K562 (cell line): ENCODE results near the gene TAF10. TPM values are rescaled to one million over a fixed set of nuclear protein-coding genes. Genes with fewer than 3 reads are reported as not detected.

Source experiments
- ATF1 ChIP-seq, 2 experiments: fragments of 450-650 bp in 1 of 2; IDR thresholded peaks; 2 replicates each; pipeline ENCODE4 v1.6.1; 2016; ENCODE audit warnings: missing compliant biosample characterization in 1 of 2, missing genetic modification characterization in 1 of 2
- HDAC3 ChIP-seq: fragments of 450-650 bp; IDR thresholded peaks from 2 replicates; pipeline ENCODE4 v1.6.1; 2018; ENCODE audit warnings: borderline replicate concordance, mild to moderate bottlenecking, moderate library complexity; ENCODE audit not compliant: partially characterized antibody
- HEY1 ChIP-seq: fragments of 250-450 bp; sonication (Bioruptor Pico); IDR thresholded peaks from 2 replicates; pipeline ENCODE4 v1.5.0; 2020; ENCODE audit warnings: mild to moderate bottlenecking, moderate library complexity, borderline replicate concordance
- HLTF ChIP-seq: fragments of 450-650 bp; IDR thresholded peaks from 2 replicates; pipeline ENCODE4 v1.6.1; 2016
- MBD2 ChIP-seq: sonication (generic); IDR thresholded peaks from 2 replicates; pipeline ENCODE4 v1.6.1; 2016; ENCODE audit warnings: low read depth, borderline replicate concordance
- MEF2A ChIP-seq: IDR thresholded peaks from 2 replicates; pipeline ENCODE4 v1.6.1; 2011; ENCODE audit warnings: low read depth, mild to moderate bottlenecking, low read length, moderate library complexity; ENCODE audit not compliant: control insufficient read depth
- MTA2 ChIP-seq: fragments of 450-650 bp; IDR thresholded peaks from 2 replicates; pipeline ENCODE4 v1.6.1; 2016; ENCODE audit warnings: low read depth
- NFXL1 ChIP-seq: fragments of 450-650 bp; formaldehyde crosslinking; IDR thresholded peaks from 2 replicates; pipeline ENCODE4 v1.4.0; 2021; ENCODE audit warnings: mild to moderate bottlenecking
- NR2F6 ChIP-seq: fragments of 450-650 bp; formaldehyde crosslinking; IDR thresholded peaks from 2 replicates; pipeline ENCODE4 v1.4.0; 2020; ENCODE audit warnings: mild to moderate bottlenecking
- ZBTB40 ChIP-seq, 2 experiments: fragments of 450-650 bp in 1 of 2; sonication (generic) in 1 of 2; formaldehyde crosslinking in 1 of 2; IDR thresholded peaks; 2 replicates each; pipeline versions ENCODE4 v1.7.1 to v1.9.0; 2016 to 2022; ENCODE audit warnings: inconsistent platforms in 1 of 2, mild to moderate bottlenecking in 1 of 2, missing genetic modification reagents in 1 of 2
- ZEB2 ChIP-seq: fragments of 450-650 bp; IDR thresholded peaks from 2 replicates; pipeline ENCODE4 v1.6.1; 2016
- ZSCAN32 ChIP-seq: fragments of 450-650 bp; formaldehyde crosslinking; IDR thresholded peaks from 2 replicates; pipeline ENCODE4 v1.4.0; 2020; ENCODE audit warnings: mild to moderate bottlenecking, moderate library complexity
- polyA plus RNA-seq, 8 experiments: library from polyadenylated mRNA; depleted of rRNA in 4 of 8; stranded (reverse) in 5 of 8; unstranded in 3 of 8; fragments of >200 nt; fragmentation: Nextera tagmentation in 2 of 8; fragmentation: Illumina TruSeq in 1 of 8; extraction: Ambion mirVana in 2 of 8; extraction: Trizol in 1 of 8; gene quantifications; 2 replicates each; pipeline versions ENCODE4 v1.2.1 to v1.2.3, GENCODE V29; 2011 to 2014; ENCODE audit warnings: inconsistent platforms in 1 of 8, missing spikeins in 1 of 8
- total RNA-seq, 7 experiments: library from RNA; depleted of rRNA in 6 of 7; stranded (reverse); fragments of >200 nt in 6 of 7; fragmentation: Illumina TruSeq in 2 of 7; extraction: Trizol in 2 of 7; gene quantifications; 2 replicates each; pipeline versions ENCODE4 v1.2.1 to v1.2.3, GENCODE V29; 2011 to 2021; ENCODE audit warnings: low replicate concordance in 1 of 7
- TF ChIP-seq, protein P1 (sequence below): fragments of 250-450 bp; sonication (Bioruptor Pico); IDR thresholded peaks from 2 replicates; pipeline ENCODE4 v1.5.1; 2021; ENCODE audit warnings: mild to moderate bottlenecking
- TF ChIP-seq, protein P2 (sequence below): sonication (generic); formaldehyde crosslinking; IDR thresholded peaks from 2 replicates; pipeline ENCODE4 v1.8.0; 2022; ENCODE audit warnings: missing genetic modification reagents, mild to moderate bottlenecking, moderate library complexity, borderline replicate concordance

TAF10 gene
- total and polyA plus RNA-seq, 9 of the 15 experiments (the other 6 are each of a cell fraction or from before 2014, with no cell fraction given): 19.5 to 197 (median 121) TPM

GRCh38 chr11:6611092-6611962 is 689 bp downstream of the TAF10 start (continued):
- TF ChIP-seq ZBTB40 (IDR thresholded peaks at IDR 0.05): no peak
- TF ChIP-seq ZBTB40 (CRISPR knock-in tag; IDR thresholded peaks at IDR 0.05): no peak
- TF ChIP-seq MBD2: no peak
- TF ChIP-seq ATF1 (CRISPR knock-in tag; IDR thresholded peaks at IDR 0.05): no peak
- TF ChIP-seq ATF1 (tag; IDR thresholded peaks at IDR 0.05): no peak
- no peak for TF ChIP-seq HEY1 (CRISPR knock-in tag)
- no peak for TF ChIP-seq ZEB2
- 0 out of 2 replicates have a peak, but pooled peaks have one; percentile 2 for TF ChIP-seq NR2F6 (CRISPR knock-in tag)
- no peak for TF ChIP-seq HLTF
- no peak for TF ChIP-seq HDAC3
- TF ChIP-seq ZSCAN32 (CRISPR knock-in tag): no peak; the same call in 1 of the 2 replicates
- no peak for TF ChIP-seq MTA2
- no peak for TF ChIP-seq MEF2A
- TF ChIP-seq, protein P1, sequence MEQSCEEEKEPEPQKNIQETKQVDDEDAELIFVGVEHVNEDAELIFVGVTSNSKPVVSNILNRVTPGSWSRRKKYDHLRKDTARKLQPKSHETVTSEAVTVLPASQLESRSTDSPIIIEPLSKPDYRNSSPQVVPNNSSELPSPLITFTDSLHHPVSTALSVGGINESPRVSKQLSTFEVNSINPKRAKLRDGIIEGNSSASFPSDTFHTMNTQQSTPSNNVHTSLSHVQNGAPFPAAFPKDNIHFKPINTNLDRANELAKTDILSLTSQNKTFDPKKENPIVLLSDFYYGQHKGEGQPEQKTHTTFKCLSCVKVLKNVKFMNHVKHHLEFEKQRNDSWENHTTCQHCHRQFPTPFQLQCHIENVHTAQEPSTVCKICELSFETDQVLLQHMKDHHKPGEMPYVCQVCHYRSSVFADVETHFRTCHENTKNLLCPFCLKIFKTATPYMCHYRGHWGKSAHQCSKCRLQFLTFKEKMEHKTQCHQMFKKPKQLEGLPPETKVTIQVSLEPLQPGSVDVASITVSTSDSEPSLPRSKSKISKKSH: no peak
- TF ChIP-seq, protein P2, sequence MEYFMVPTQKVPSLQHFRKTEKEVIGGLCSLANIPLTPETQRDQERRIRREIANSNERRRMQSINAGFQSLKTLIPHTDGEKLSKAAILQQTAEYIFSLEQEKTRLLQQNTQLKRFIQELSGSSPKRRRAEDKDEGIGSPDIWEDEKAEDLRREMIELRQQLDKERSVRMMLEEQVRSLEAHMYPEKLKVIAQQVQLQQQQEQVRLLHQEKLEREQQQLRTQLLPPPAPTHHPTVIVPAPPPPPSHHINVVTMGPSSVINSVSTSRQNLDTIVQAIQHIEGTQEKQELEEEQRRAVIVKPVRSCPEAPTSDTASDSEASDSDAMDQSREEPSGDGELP (CRISPR knock-in tag): peak; percentile 62; the same call in 1 of the 2 replicates
- TF ChIP-seq NFXL1: no peak
